Activated T-helper 9 cell treated with anti-CD3 and anti-CD28 coated beads, Interleukin-2, amount 50 U/mL, for 16 hours (primary cell): ENCODE results near the gene TRMT2B.
"Not testable (repeated sequence)": the region's sequence is repeated elsewhere in the genome, so short reads cannot be mapped to it uniquely, and the experiment has no call there.

Source experiments
- DNase-seq: peaks from one replicate; pipeline ENCODE4 v3.0.0-alpha.2; 2020; ENCODE audit warnings: low read depth

Gene TRMT2B, protein sequence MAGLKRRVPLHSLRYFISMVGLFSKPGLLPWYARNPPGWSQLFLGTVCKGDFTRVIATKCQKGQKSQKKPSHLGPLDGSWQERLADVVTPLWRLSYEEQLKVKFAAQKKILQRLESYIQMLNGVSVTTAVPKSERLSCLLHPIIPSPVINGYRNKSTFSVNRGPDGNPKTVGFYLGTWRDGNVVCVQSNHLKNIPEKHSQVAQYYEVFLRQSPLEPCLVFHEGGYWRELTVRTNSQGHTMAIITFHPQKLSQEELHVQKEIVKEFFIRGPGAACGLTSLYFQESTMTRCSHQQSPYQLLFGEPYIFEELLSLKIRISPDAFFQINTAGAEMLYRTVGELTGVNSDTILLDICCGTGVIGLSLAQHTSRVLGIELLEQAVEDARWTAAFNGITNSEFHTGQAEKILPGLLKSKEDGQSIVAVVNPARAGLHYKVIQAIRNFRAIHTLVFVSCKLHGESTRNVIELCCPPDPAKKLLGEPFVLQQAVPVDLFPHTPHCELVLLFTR

DNA sequence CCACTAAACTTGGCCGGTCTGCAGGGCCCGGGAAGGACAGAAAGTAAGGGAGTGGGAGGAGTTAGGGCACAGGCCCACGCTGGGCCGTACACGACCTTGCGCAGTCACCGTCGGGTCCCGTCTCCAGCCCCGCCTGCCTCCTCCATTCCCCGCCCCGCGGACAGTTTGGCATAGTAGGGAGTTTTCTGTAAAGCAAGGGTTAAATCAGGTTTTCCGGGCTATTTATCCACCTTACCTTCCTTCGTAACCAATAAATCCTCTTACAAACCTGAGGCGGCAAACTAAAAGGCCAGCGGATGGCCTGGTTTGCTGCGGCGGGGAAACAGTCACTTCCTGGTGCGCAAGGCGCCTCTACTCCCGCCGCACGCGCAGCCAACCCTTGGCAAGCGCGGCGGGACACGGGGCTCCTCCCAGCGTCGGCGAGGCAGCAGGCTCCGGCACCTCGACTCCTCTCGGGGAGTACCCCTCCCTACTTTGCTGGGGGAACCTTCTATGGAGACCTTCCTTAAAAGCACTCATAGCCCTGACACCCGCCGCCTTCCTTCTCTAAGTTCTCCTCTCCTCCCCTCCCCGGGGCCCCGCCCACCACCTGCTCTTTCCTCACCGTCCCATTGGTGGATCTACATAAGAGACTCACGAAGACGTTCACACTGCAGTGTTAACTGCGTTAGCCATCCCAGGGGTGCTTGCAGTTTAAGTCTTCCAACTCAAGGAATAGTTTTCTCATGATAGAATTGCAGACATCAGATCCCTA lies at the start of gene TRMT2B:
Gene TRMT2B, minus strand, starts transcription at position 563 of the 754 bp plus-strand sequence. CDS start 9,822 bp downstream, outside the sequence.
- DNase-seq, result peak; percentile 67

DNA sequence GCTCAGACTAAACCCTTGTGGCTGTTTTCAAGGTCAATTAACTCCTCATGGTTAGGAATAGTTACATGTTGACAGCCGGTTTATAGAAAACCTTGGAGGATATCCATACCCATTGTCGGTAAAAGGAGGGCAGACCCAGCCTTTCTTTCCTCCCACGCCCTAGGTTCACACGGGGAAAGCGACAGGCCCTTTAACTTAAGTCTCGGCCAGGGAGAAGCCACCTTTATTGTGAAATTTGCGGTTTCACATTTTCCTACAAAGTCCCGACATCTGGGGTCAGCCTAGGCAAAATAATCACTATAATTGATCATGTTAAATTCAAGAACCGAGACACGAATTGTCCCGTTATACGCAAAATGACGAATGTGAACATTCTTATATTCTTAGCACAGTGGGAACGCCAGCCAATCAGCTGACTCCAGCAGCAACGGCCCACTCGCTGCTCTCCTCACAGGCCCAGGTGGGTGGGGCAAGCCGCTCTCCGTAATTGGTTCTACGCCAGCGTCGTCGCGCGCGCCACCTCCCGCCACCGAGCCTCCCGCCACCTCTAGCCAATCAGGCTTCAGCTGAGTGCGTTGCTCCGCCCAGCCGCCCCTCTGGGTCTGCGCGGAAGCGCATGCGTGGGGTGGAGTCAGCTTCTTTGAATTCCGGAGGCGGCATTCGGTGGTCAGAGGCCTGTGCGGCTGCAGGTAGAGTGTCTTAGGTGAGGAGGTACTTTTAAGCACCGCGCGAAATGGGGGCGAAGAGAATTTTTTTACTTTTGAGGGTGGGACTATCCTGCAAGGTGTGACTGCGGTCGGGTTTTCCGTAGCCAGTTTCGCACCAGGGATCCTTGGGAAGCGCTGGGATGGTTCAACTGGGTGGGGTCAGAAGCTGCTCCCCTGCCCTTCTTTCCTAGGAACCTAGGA lies 45.9 kb upstream of the TRMT2B start, which contains the start of gene CENPI:
Gene CENPI, plus strand, starts transcription at position 659 of the 908 bp plus-strand sequence. CDS start 2,867 bp downstream, outside the sequence.
- DNase-seq, result peak; percentile 86

DNA sequence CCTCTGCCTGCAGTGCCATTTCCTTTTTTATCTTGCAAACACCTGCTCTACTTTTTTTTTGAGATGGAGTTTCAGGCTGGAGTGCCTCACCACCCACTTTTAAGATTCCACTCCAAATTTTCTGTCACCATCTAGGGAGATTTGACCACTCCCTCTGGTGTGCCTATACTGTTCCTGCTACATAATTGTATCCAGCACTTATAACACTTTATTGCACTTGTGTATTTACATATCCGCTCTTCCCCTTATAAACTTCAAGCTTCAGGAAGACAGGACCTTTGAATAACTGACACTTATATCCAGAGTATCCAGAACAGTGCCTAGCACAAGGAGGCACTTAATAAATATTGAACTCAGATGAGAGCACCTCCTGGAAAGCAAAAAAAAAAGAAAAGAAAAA lies 39.9 kb upstream of the TRMT2B start:
- no peak for DNase-seq

DNA sequence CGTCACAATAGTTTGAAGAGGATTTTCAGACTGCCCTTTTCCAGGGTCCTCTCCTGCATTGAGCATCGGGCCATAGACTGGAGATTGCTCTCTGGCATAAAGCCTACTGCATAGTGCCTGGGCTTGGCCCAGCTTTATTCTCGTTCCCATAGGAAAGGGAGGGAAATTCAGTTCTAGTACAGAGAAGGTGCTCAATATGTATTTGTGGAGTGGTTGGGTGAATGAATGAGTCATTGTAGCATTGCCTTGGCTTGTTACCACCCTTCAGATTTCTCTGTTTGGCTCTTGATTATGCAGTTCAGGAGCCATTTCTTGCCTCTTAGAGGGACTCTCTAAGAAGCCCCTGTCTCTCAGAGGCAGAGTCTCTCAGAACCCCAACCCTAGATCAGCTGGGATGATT lies 29.3 kb upstream of the TRMT2B start:
- DNase-seq, result no peak

DNA sequence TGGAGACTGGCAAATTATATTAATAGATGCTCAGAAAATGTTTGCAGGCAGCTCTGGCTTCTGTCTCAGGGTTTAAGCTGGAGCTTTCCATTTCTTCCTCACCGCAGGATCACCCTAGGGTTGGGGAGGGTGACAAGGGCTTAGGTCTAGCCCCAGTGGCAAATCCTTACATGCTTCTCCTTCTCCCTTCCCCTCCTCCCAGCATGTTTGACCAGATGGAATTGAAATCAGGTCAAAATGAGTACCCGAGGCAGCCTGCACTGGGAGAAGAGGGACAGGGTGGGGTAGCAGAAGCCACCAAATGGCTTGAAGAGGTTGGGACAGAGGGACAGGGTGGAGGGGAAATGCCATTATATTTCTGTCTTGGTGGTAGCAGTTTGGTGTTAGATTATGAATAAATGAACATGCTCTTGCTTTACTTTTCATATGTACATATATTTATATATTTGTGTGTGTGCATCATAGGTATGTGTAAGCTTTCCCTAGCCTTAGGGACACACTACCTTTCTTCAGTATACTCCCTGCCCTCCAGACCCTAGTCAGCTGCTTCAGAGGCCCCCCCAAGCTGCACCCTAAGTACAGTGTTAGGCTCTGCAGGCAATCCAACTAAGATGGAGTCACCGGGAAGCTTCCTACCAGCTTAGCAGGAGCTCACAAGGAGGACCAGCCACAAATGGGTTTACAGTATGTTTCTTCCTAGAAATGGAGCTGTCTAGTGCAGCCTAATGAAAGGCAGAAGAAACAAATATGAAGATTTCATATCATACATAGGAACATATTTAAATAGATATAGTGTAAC lies 28.6 kb upstream of the TRMT2B start:
- no peak for DNase-seq

DNA sequence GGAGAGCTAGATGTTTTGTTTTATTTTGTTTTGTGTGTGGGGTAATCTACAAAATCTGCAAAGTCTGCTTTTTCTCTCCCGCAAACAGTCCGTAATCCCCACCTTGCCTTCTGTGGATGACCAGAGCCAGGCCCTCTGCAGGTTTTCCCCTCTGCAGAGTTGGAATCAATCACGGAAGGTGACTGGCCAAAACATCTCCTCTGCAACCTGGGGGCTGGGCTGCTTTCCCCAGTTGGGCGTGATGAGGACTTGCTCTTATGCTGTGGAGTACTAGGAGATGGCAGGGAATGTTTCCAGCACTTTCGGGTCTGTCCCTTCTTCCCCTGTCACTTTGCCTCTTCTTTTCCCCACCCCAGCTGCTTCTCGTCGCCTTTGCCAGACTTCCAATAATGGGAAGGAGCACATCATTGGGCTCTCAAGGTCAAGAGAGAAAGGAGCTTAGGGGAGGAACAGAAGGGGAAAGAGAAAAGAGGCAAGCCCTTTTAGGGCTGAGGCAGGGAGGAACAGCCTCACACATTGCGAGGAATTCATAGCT lies 27.9 kb upstream of the TRMT2B start:
- no peak for DNase-seq

DNA sequence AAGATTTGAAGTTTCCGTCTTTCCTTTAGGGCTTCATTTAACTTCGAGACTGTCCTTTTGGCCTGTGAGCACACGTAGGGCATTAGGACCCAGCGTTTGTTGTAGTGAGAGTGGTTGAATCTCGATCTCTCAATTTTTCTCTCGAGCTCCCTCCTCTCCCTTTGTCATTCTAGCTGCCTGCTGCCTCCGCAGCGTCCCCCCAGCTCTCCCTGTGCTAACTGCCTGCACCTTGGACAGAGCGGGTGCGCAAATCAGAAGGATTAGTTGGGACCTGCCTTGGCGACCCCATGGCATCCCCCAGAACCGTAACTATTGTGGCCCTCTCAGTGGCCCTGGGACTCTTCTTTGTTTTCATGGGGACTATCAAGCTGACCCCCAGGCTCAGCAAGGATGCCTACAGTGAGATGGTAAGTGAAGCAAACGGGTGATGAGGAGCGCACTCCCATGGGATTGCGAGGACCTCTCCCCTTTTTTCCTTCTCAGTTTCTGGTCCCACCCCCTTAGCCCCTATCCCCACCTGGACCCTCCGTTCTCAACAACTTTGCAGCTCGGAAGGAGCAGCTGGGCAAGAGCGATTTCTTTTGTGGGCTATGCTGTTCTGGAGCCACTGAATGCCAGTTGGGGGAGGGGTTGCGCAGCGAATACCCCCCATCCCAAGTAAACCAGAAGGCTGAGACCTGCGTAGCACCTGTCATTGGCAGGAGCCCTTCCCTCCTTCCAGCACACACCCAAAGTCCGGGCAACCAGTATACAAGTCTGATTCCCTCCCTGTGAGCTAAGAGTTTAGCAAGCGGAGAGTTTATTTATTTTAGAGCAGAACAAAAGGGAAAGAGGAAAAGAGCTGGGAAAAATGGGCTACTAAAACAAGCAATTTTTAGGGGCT lies 27.0 kb upstream of the TRMT2B start, which contains the start of gene TMEM35A:
Gene TMEM35A, plus strand, starts transcription at position 164 of the 883 bp plus-strand sequence. Its CDS starts 124 bp downstream, at position 288.
- DNase-seq, result no peak

DNA sequence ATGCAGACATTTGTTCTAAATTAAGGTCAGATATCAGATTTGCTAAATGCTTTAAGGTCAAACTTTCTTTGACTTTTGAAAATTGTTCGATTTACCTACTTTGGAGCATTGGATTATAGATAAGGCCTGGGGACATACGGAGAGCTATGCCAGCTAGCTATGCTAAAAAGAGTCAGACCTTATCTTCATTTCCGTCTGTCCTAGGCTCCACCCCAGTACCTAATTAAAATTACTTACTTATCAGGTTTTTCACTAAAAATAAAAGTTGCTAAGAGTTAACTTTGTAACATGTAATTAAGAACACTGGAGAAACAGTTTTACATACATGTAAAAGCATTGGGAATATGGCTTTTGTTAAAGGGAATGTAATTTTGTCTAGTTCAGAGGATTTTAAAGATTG lies 19.7 kb upstream of the TRMT2B start:
- DNase-seq, result no peak

DNA sequence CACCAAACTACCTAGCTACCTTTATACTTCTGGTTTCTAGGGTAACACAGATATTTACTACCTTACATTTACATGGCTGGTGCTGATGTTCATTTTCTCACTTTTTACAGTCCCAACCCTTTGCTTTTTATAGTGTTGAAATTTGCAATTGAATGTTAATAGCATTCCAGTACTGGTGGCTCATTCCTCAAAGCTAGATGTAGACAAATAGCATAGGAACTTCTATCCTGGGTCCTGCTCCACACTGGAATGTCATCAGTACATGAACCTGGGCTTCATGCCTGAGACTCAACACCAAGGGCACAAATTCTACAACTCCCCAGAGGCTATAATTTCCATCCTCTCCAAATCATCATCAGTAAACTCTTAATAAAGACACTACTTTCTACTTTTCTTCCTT lies 10.3 kb upstream of the TRMT2B start:
- no peak for DNase-seq

DNA sequence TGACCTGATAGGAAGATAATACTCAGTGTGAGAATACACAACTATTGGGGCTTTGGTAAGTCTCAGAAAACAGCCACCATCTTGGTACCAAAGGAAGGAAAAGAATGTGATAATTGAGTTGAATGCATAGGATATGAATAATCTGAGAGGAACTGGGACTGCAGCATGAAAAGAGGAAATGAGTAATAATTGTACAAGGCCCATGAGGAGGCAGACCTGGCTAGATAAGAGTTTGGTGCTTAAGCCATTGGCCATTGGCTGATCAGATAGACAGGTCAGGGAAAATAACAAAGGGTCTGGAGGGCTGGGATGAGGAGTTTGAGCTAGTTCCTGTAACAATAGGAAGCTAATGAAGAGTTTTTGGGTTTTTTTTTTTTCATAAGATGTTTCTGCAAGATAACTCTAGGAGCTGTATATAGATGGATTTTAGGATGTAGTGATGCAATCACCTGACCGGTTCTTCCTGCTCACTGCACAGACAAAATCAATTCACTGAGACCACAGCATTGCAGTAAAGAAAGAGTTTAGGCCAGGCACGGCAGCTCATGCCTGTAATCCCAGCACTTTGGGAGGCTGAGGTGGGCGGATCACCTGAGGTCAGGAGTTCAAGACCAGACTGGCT lies 5.3 kb upstream of the TRMT2B start:
- no peak for DNase-seq

DNA sequence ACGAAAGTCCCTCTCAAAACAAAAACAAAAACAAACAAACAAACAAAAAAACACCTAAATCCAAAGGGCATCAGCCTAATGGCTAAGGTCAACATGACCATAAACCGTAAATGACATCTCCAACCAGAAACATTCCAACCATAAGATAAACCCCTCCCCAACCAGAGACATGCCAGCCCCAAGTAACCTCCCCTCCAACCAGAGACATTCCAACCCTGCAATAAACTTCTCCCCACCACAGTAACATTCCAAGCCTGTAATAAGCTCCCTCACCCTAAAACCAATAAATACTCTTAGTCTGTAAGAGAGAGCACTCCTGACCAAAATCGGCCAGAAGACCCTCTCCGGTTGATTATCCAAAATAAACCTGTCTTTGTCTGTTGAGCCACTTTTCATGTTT lies 4.6 kb upstream of the TRMT2B start:
- not testable (repeated sequence) for DNase-seq

DNA sequence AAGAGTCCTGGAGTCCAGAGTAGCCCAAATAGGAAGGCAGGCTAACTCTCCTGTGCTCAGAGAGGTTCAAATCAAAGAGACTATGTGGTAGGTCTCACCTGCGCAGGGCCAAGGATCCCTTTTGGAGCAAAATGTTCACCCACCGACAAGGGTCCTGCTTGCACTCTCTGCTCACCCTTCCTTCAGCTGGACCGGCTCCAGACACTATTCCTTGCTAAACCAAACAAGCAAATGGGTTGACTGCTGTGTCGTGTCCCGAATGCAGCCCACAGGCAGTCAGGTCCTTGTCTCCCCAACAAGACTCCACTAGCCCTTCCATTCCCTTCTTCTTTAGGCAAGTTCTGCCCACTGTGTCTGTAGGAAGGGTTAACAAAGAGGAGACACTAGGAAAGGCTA lies 760 bp downstream of the TRMT2B start:
- no peak for DNase-seq

DNA sequence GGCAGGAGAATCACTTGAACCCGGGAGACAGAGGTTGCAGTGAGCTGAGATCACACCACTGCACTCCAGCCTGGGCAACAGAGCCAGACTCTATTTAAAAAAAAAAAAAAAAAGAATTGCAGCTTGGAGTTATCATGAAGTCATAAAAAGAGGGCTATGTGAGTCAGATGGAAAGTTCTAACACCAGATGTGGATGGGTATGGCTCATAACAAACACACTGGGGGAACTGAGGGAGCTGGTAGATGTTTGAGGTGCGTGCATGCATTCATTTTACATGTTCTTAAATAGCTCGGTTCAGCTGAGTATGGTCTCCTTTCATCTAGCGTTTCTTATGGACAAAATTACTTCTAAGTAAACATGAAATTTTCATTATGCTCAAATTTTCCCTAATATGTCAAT lies 11.7 kb downstream of the TRMT2B start:
- no peak for DNase-seq

DNA sequence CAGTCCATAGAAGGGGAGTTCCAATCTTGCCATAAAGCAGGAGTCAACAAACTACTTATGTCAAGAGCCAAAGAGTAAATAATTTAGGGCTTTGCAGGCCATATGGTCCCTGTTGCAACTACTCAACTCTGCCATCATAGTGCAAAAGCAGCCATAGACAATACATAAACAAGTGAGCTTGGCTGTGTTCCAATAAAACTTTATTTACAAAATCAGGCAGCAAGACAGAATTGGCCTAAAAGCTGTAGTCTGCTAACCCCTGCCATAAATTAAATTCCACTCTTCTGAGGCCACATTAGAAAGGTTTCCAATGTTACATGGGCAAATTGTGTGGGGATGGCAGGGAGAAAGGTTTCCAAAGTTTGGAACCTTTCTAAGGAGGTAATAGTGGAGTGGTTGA lies 14.7 kb downstream of the TRMT2B start:
- DNase-seq, result no peak

DNA sequence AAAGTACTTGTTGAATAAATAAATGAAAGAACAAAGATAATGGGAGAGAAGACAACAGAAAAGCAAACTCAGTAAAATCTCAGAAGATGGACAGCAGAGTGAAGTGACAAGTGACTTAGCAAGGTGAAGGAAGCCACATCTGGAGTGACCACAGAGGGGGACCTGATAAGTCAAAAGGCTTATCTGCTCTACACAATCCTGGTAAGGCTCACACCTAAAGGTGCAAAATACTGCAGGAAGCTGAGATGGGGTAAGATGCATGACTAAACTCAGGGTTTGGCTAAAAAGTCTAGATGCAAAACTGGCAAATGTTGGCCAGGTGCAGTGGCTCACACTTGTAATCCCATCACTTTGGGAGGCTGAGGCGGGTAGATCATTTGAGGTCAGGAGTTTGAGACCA lies 22.2 kb downstream of the TRMT2B start:
- no peak for DNase-seq

DNA sequence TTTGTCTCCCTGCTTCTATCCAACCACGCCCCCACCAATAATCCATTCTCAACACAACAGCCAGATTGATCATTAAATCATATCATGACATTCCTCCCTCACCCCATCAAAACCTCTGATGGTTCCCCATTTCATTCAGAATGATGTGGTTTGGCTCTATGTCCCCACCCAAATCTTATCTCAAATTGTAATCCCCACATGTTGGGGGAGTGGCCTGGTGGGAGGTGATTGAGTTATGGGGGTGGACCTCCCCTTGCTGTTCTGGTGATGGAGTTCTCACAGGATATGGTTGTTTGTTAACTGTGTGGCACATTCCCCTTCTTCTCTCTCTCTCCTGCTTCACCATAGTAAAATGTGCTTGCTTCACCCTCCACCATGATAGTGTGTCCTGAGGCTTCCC lies 23.3 kb downstream of the TRMT2B start:
- no peak for DNase-seq

DNA sequence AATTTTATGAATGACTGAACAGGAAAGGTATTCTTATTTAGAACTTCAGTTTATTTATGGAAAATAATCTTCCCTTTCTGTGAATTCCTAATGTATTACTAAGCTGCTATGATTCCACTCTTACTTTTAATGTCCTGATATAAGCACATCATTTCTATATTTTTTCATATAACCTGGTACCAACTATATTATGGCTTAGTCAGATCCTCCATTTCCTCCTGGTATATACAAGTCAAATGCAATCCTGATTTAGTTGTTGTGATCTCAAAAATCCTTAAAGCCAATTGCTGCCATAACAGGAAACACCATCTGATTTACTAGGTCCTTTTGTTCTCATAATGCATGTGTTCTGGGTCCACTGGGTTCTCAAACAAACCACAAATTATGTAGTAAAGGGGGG lies 26.8 kb downstream of the TRMT2B start:
- DNase-seq, result no peak

DNA sequence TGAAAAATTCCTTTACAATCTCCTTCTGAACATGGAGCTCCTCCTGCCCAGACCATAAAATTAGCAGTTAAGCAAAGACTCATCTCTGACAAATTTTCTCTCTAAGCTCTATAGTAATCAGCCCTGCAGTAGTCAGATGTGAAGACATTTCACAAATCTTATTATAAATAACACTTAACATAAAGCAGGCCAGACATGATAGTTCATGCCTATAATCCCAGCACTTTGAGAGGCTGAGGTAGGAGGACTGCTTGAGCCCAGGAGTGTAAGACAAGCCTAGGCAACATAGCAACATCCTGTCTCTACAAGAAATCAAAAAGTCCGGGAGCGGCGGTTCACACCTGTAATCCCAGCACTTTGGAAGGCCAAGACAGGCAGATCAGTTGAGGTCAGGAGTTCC lies 29.9 kb downstream of the TRMT2B start:
- no peak for DNase-seq

DNA sequence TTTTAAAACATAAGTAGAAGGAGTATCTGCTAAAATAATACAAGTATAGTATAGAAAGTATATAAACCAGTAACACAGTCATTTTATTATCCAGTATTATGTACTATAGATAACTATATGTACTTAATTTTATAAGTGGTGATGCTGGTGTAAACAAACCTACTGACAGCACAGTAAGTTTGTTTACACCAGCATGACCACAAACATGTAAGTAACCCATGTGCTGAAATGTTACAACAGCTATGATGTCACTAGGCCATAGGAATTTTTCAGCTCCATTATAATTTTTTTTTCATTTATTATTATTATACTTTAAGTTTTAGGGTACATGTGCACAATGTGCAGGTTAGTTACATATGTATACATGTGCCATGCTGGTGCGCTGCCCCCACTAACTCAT lies 39.9 kb downstream of the TRMT2B start:
- not testable (repeated sequence) for DNase-seq
